ENCODE measurements around the gene SLC66A1. TPM values are rescaled to one million over a fixed set of nuclear protein-coding genes. Genes with fewer than 3 reads are reported as not detected.

The SLC66A1 gene
- total RNA-seq, 2 donors from 2014 or later = 10.0 to 14.9 TPM

DNA sequence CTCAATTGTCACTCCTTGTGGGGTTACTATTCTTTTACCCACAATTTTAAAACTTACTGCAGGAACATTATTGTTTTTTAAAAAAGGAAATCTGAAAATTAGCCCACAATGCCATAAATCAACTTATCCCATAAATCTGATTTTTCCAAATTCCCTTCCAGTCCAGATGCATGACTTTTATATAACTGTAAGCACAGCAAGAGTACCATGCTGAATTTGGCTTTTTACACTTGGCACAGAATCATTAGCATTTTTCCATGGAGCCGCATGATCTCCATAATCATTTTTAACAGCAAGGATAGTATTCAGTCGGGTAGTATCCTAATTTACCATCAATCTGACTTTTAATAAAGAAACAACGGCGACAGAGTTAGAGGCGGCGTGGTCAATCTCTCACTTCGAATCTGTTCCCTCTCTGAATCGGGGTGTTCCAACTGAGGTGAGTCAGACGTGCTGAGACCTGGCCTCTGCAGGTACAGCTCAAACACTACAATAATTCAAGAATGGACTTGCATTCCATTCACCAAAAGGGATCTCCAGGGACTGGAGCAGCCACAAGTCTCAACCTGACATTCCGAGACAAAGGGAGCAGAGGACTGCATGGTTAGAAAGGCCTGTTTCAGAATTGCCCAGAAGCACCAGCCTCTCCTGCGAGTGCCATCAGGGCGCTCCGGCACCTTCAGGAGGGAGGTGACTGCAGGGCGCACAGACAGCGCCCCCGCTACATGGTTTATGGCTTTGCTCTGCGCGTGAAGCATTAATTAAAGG lies 48.9 kb downstream of the SLC66A1 start:
- Mint-ChIP-seq H3K27me3 (no peaks in the 10 kb centered on the region), H3K4me1 (ENCODE audit: low read depth in 2 of 2) (peaks cover 11 to 39% of the 10 kb centered on the region in 2 donors), H3K9me3 (no peaks in the 10 kb centered on the region), H3K36me3 (no peaks in the 10 kb centered on the region), H3K4me3 (no peak overlapping the region), H3K27ac (peak overlapping the region in 1 of 2 donors; percentile 30)
- ATAC-seq = no peak
- DNase-seq (ENCODE audit: low spot score) = no peak

DNA sequence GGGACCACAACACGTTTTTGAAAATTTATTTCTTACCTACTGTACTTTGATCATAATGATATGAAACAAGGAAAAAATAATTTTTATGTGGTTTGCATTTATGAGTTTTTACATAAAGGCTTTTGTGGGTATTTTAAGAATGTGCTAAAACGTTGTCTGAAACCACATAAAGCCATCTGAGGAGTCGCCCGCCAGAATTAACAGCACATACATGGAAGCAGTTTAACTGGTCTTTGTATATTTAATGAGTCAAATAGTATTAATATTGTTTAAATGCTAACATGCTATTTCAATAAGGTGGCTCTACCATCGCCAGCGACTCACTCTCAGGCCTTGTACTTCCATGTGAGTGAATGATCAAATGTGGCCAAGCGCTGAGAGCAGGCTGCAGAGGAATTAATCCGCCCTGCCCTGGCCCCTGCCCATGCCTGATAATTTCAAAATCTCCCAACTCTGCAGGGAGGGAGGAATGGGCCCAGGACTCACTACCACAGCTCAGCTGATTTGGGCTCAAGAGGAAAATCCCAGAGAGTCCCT lies 49.6 kb downstream of the SLC66A1 start:
- DNase-seq (ENCODE audit: low spot score) (no peak), ATAC-seq (no peak)
- Mint-ChIP-seq H3K9me3 (no peaks in the 10 kb centered on the region), H3K27me3 (no peaks in the 10 kb centered on the region), H3K4me1 (ENCODE audit: low read depth in 2 of 2) (peaks cover 11 to 42% of the 10 kb centered on the region in 2 donors), H3K27ac (no peak overlapping the region), H3K36me3 (no peaks in the 10 kb centered on the region), H3K4me3 (no peak overlapping the region)

DNA sequence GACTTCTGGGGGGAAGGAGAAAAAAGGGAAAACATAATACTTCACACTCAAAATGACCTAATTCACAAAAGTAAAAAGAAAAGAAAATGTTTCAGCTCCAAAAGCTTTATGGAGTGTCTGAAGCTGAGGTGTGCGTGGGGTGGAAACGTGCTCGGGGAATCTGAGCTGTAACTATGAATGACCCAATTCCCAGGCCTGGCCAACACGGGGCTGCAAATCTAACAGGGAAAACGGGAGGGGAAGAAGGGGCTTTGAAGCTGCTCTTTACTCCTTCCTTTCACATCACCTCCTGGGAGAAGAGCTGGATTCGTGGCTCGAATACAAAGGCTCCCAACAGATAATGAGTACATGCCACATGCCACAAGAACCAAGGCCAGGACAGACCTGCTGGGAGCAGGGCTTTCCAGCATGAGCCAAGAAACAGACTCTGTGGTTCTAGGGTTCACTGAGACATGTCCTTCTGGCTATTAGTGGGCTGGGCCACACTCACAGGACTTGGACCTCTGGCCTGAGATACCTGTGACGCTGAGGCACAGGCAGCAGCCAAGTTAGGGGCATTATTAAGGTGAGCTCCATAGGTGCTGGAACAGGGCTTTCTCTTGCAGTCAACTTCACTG lies 51.5 kb downstream of the SLC66A1 start:
- no peaks in the 10 kb centered on the region for H3K27me3 Mint-ChIP-seq
- no peak for ATAC-seq
- DNase-seq (ENCODE audit: low spot score) = no peak
- H3K36me3 Mint-ChIP-seq = no peaks in the 10 kb centered on the region
- H3K4me1 Mint-ChIP-seq (ENCODE audit: low read depth in 2 of 2) = peaks cover 17 to 43% of the 10 kb centered on the region in 2 donors
- H3K27ac Mint-ChIP-seq = no peak overlapping the region
- H3K9me3 Mint-ChIP-seq = no peaks in the 10 kb centered on the region
- H3K4me3 Mint-ChIP-seq = no peak overlapping the region

DNA sequence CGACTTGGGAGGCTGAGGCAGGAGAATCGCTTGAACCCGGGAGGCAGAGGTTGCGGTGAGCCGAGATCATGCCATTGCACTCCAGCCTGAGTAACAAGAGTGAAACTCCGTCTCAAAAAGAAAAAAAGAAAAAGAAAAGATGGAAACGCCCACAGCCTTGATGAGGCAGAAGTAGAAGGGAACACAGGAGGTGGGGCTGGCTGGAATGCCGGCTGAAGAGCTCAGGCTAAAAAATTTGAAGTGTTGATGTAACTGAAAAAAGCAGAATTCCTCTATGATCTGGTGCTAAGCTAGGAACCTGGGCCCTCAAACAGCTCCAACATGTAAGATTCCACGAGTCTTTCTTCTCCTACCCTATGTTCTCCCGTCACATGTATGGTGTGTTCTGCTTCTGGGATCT lies 53.6 kb downstream of the SLC66A1 start:
- Mint-ChIP-seq H3K4me3 (no peak overlapping the region), H3K27ac (no peak overlapping the region), H3K4me1 (ENCODE audit: low read depth in 2 of 2) (peaks cover 21 to 38% of the 10 kb centered on the region in 2 donors), H3K36me3 (no peaks in the 10 kb centered on the region), H3K27me3 (no peaks in the 10 kb centered on the region), H3K9me3 (no peaks in the 10 kb centered on the region)
- ATAC-seq (no peak), DNase-seq (ENCODE audit: low spot score) (no peak)

DNA sequence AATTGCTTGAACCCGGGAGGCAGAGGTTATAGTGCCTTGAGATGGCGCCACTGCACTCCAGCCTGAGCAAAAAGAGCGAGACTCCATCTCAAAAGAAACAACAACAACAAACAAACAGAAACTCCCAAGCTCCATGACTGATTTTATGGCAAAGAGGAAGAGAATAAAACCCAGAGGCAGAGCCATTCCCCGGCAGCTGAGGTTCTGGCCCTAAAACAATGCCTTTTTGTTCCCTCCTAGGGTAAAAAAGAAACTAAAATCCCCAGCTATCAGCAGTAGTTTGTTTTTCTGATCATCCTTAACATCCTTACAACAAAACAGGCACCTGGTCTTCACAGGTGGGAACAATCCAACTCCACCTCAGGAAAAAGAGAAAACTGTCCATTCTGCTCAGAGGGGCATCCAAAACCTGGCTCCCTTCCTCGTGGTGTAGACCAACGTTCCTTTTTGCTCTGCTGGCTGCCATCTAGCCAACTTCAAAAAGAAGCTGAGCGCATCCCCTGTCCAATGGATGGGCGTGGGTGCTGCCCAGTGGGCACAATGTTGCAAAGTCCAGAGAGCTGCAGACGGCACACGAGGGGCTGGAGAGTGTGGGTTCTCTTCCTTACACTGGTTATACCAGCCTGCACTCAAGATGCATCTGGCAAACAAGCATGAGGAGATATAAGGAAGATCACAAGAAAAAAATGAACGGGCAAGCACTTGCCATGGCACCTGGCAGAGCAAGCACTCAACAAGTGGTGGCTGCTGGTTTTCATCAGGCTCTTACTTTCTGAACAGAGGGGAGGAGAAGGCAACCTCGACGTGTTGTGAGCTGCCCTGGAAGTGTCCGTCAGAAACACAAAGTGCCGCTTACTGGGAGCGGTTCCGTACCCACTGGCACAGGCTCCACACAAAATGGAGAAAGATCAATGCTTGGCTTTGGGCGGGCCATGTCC lies 54.7 kb downstream of the SLC66A1 start:
- Mint-ChIP-seq H3K27ac (peak overlapping the region in 1 of 2 donors; percentile 62), H3K9me3 (no peaks in the 10 kb centered on the region), H3K36me3 (no peaks in the 10 kb centered on the region), H3K27me3 (no peaks in the 10 kb centered on the region), H3K4me3 (no peak overlapping the region), H3K4me1 (ENCODE audit: low read depth in 2 of 2) (peaks cover 19 to 38% of the 10 kb centered on the region in 2 donors)
- ATAC-seq (no peak), DNase-seq (ENCODE audit: low spot score) (no peak)

DNA sequence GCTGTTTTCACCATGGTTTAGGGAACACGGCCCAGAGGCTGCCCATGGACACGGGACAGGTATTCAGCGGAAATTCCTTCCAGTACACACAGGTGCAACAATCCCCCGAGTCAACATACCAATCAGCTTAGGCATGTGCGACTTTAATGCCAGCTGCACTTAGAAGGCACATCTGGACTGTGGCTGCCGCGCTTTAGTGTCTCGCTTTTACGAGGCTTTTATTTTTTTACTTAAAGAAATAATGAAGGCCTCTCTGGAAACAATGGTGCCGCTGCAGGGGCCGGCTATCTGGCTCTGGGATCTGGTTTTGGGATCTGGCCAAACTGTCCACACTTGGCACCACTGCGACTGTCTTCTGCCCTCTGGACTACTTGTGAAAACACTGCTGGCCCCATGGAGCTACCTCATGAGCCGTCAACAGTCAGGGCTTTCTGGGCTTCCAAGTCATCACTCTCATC lies 55.5 kb downstream of the SLC66A1 start:
- no peak overlapping the region for H3K4me3 Mint-ChIP-seq
- no peak overlapping the region for H3K27ac Mint-ChIP-seq
- H3K4me1 Mint-ChIP-seq (ENCODE audit: low read depth in 2 of 2) = peaks cover 19 to 34% of the 10 kb centered on the region in 2 donors
- no peaks in the 10 kb centered on the region for H3K9me3 Mint-ChIP-seq
- no peaks in the 10 kb centered on the region for H3K36me3 Mint-ChIP-seq
- ATAC-seq (no peak), DNase-seq (ENCODE audit: low spot score) (no peak)
- H3K27me3 Mint-ChIP-seq = no peaks in the 10 kb centered on the region

DNA sequence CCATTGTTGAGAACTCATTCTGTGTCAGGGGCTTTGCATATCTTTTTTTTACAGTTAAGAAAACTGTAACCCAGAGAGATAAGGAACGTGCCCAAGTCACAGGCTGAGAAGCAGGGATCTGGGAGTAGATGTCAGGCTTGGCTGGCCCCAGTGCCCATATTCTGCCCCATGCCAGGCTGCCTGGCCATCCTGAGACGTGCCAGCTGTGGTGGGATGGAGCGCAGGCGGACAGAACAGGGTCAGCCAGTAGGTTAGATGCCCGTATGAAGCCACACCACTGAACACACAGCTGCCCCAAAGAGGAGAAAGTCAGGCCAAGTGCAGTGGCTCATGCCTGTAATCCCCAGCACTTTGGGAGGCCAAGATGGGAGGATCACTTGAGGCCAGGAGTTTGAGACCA lies 55.9 kb downstream of the SLC66A1 start:
- ATAC-seq (no peak), DNase-seq (ENCODE audit: low spot score) (no peak)
- Mint-ChIP-seq H3K36me3 (no peaks in the 10 kb centered on the region), H3K27ac (no peak overlapping the region), H3K9me3 (no peaks in the 10 kb centered on the region), H3K4me1 (ENCODE audit: low read depth in 2 of 2) (peaks cover 19 to 33% of the 10 kb centered on the region in 2 donors), H3K27me3 (no peaks in the 10 kb centered on the region), H3K4me3 (no peak overlapping the region)

DNA sequence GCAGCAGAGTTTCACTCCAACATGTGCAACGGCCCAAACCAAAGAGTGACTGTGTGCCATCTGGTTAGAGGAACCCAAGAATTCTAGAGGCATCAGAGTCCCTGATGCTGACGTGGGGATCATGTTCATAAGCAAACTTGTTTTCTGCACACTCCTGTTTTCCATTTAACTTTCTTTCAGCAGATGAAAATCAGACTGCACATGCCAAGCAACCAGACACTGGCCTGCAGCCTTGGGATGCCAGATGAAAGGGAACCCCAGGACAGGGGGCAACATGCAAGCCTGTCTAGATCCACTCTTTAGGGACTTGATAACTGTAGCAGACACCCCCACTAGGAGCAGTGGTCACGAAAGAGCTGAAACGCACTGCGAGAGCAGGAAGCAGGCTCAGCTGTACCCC lies 56.8 kb downstream of the SLC66A1 start:
- DNase-seq (ENCODE audit: low spot score) = no peak
- Mint-ChIP-seq H3K4me1 (ENCODE audit: low read depth in 2 of 2) (peaks cover 19 to 29% of the 10 kb centered on the region in 2 donors), H3K4me3 (no peak overlapping the region), H3K36me3 (no peaks in the 10 kb centered on the region), H3K9me3 (no peaks in the 10 kb centered on the region), H3K27me3 (no peaks in the 10 kb centered on the region), H3K27ac (no peak overlapping the region)
- no peak for ATAC-seq

DNA sequence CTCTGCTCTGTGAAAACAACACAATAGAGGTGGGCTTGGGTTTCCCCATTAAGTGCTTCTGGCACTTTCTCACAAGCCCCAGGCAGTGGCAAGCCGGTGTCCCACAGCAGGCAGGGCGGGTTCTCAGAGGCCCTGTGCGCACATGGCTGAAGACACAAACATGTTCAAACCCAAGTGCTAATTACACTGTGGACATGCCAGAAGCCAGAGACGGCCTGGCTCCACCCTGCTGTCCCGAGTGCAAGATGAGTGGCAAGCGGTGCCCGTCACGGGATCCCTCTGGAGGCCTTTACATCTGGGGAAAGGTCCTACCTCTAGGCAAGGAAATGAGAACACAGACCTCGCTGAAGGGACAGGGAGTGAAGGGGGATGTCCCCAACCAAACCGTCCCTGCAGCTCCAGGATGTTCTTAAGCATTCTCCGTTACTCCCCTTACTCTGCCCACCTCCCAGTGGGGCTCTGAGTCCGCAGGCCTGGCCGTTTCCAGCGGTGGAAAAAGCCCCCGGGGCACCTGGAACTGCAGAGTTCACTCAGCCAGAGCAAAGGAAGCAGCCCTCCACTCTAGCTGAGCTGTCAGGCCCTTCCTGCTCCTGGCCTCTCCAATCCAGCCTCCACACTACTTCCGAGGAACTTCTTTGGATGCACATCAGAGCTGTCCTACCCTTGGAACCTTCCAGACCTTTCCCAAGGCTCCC lies 57.4 kb downstream of the SLC66A1 start:
- no peak for ATAC-seq
- no peaks in the 10 kb centered on the region for H3K36me3 Mint-ChIP-seq
- no peaks in the 10 kb centered on the region for H3K27me3 Mint-ChIP-seq
- peak overlapping the region in 1 of 2 donors; percentile 76 for H3K27ac Mint-ChIP-seq
- no peak for DNase-seq (ENCODE audit: low spot score)
- H3K9me3 Mint-ChIP-seq = no peaks in the 10 kb centered on the region
- H3K4me3 Mint-ChIP-seq = no peak overlapping the region
- H3K4me1 Mint-ChIP-seq (ENCODE audit: low read depth in 2 of 2) = peaks cover 19 to 26% of the 10 kb centered on the region in 2 donors

DNA sequence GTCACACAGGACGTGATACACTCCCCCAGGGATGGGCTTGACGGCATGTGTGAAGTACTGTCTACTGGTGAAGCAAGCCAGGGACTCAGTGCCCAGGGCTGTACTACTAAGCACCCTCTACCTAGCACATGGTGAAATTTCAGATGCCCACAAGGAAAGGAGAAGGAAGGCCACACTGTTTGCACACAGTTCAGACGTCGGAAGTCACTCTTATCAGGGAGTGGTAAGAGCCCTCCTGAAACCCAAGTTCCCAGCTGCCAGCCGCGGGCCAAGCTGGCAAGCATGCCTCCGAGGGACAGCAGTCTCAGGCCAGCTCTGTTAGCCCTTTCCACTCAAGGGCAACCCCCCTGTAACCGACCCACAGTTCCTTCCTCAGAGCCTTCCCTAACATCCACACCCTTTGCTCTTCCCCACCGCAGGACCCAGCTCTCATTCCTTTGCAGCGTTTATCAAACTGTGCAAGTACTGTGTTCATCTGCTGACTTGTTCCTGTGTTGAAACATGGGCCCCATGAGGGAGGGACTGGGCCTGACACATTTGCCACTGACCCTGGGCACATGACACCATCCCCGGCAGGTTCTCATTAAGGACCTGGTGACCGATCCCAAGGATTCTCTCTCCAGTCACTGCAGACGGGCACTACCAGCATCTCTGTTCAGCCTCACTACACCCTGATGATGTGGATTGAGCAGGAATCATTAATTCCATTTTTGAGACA lies 58.5 kb downstream of the SLC66A1 start:
- Mint-ChIP-seq H3K9me3 (no peaks in the 10 kb centered on the region), H3K27me3 (no peaks in the 10 kb centered on the region), H3K4me3 (no peak overlapping the region), H3K36me3 (no peaks in the 10 kb centered on the region), H3K4me1 (ENCODE audit: low read depth in 2 of 2) (peaks cover 19 to 23% of the 10 kb centered on the region in 2 donors), H3K27ac (peak overlapping the region; percentile 31 to 76)
- DNase-seq (ENCODE audit: low spot score) (no peak), ATAC-seq (no peak)

DNA sequence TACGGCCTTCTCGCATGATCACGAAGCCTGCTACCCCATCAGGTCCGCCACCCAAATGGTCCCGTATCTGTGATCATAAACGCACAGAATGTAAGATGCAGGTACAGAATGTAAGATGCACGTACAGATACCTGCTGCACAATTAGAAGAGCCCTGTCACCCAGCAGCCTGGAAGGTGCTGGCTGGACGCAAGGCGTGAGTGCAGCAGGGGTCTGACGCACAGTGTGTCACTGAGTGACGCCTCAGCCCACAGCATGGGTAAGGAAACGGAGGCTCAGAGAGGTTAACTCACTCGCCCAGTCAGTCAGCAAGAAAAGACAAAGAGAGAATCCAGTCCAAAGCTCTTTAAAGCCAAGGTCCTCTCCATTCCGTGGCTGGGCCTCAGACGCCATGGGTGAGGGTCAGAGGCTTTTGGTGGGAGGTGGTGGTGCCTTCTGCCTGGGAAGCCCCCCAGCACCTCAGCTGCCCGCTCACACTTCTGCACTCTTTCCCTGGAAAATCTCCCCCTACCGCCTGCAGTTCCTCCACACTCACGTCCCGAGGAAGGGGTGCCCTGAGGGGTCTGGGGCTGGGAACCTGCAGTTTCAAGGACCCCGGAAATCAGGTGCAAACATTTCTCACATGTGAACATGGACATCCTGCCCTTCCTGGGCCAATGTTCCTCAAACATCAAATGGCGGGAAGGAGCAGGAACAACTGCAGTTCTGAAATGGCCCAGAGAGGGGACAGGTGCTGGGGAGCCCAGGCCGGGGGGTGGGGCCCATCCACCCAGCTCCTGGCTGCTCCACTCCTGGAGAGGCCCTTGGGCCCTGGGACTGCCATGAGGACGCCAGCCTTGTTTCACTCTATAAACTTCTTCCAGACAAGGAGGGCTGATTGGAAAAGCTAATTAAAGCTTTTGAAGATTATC lies 59.4 kb downstream of the SLC66A1 start:
- no peak for ATAC-seq
- no peak for DNase-seq (ENCODE audit: low spot score)
- no peak overlapping the region for H3K4me3 Mint-ChIP-seq
- H3K9me3 Mint-ChIP-seq = no peaks in the 10 kb centered on the region
- H3K36me3 Mint-ChIP-seq = no peaks in the 10 kb centered on the region
- peaks cover 23 to 27% of the 10 kb centered on the region in 2 donors for H3K4me1 Mint-ChIP-seq (ENCODE audit: low read depth in 2 of 2)
- H3K27me3 Mint-ChIP-seq = no peaks in the 10 kb centered on the region
- H3K27ac Mint-ChIP-seq = peak overlapping the region; percentile 31 to 76

DNA sequence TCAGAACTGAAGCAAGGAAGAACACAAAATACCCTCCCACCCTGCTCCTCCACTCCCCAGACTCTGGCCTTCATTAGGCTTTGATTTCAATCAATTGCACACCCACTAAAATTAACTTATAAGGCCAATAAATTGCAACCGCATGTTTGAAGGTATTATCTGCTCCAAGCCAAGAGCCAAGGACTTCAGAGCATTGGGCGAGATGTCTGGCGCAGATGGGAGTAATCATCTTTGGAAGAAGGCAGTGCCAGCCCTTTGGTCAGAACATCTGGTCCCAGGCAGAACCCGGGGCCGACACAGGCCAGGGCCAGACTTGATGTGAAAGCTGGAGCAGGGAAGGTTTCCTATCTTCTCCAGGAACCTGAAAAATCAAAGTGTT lies 60.0 kb downstream of the SLC66A1 start:
- Mint-ChIP-seq H3K9me3 (no peaks in the 10 kb centered on the region), H3K27me3 (no peaks in the 10 kb centered on the region), H3K4me3 (no peak overlapping the region), H3K27ac (no peak overlapping the region), H3K36me3 (no peaks in the 10 kb centered on the region), H3K4me1 (ENCODE audit: low read depth in 2 of 2) (peaks cover 19 to 22% of the 10 kb centered on the region in 2 donors)
- ATAC-seq = no peak
- DNase-seq (ENCODE audit: low spot score) = no peak
